ENCODE results near the gene MFN1.

The MFN1 gene

DNA sequence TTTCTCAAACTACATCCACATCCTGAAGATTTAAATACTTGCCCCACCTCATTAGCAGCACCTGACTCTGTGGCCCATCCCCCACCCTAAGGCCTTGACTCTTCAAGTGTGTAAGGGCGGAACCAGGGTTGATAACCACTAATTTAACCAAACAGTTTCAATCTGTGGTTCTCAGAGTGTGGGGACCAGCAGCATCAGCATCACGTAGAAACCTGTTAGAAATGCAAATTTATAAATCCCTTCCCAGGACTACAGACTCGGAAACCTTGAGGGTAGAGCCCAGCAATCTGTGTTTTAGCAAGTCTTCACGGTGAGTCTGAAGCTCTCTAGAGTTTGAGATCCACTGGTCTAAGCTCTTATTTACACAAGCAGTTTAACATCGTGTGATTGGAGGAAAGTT lies 91.3 kb downstream of the MFN1 start:
- Histone ChIP-seq H3K4me1 (ENCODE audit: insufficient read depth, low read length) (peaks cover 14% of the 10 kb centered on the region), H3K4me3 (ENCODE audit: low read depth in 1 of 2, low read length in 2 of 2) (no peak overlapping the region), H3K27ac (ENCODE audit: low read depth, low read length) (no peak overlapping the region), H3K27me3 (ENCODE audit: control insufficient read depth in 1 of 2, insufficient read depth in 2 of 2, low read length in 2 of 2) (no peaks in the 10 kb centered on the region), H3K36me3 (ENCODE audit: insufficient read depth, low read length) (no peaks in the 10 kb centered on the region), H3K9me3 (ENCODE audit: low read length) (no peaks in the 10 kb centered on the region), H3K9ac (ENCODE audit: low read length) (no peak overlapping the region)
